ENCODE data around the gene PRDX6.
"Not testable (repeated sequence)": the region's sequence is repeated elsewhere in the genome, so short reads cannot be mapped to it uniquely, and the experiment has no call there.

Gene PRDX6

DNA sequence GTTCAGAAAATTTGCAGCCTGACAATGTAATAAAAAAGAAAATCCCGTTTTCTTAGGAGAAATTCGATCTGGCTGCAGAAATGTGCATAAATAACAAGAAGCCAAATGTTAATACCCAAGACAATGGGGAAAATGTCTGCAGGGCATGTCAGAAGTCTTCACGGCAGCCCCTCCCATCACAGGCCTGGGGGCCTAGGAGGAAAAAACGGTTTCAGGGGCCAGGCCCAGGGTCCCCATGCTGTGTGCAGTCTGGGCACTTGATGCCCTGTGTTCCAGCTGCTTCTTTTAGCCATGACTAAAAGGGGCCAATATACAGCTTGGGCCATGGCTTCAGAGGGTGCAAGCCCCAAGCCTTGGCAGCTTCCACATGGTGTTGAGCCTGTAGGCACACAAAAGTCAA is 6.5 kb upstream of the PRDX6 start:
- FAIRE-seq = no peak

- FAIRE-seq = no peak
Observed at GRCh38 chr1:173473599-173474011, 3.5 kb upstream of the PRDX6 start.

DNA sequence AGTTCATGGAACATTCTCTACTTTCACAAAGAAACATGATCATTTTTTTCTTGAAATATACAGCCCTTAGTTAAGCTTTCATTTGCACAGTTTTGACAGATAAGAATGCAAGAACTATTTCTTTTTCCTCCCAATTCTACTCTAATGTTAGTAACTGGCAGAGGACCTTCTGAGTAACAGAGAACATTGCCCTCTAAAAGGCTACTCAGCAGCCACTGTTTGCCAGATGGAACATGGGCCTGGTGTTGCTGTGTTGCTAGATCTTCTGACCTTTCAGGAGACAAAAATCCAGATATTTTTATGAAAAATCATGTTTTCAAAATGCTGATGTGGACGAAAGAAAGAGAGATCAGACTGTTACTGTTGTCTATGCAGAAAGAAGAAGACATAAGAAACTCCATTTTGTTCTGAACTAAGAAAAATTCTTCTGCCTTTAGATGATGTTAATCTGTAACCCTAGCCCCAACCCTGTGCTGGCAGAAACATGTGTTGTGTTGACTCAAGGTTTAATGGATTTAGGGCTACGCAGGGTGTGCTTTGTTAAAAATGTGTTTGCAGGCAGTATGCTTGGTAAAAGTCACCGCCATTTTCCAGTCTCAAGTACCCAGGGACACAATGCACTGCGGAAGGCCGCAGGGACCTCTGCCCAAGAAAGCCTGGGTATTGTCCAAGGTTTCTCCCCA is 2.9 kb upstream of the PRDX6 start:
- no peak for FAIRE-seq

- FAIRE-seq = not testable (repeated sequence)
Observed at GRCh38 chr1:173474780-173475421, 2.2 kb upstream of the PRDX6 start.

GRCh38 chr1:173475564-173476196 is 1.5 kb upstream of the PRDX6 start:
- FAIRE-seq = no peak

- FAIRE-seq = no peak
Observed at GRCh38 chr1:173476197-173476664, 904 bp upstream of the PRDX6 start.

DNA sequence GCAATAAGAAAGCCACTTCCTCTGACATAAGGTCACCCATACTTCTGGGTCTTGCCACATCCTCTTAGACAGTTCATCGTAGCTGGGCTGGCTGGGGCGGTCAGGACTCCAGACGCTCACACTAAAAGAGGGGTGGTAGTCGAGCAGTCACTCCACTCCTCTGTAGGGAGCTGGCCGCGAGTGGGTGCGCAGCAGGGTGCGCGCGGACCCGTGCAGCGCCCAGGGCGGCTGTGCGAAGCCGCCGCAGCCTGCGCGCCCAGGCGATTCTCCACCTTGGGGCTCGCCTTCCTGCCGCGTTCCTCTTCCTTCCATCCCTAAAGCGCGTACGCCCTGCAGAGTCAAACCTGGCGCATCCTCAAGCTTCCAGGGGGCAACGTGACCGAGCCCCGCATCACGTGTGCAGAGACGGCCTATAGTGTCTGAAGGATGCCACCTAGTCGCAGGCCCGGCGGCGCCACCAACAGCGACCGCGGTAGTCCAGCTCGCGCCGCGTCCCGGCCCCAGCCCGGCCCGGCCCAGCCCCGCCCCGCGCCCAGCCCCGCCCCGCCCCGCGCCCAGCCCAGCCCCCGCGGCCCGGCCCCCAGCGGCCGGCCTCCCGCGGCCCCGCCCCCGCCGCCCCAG is 360 bp upstream of the PRDX6 start:
- no peak for FAIRE-seq

DNA sequence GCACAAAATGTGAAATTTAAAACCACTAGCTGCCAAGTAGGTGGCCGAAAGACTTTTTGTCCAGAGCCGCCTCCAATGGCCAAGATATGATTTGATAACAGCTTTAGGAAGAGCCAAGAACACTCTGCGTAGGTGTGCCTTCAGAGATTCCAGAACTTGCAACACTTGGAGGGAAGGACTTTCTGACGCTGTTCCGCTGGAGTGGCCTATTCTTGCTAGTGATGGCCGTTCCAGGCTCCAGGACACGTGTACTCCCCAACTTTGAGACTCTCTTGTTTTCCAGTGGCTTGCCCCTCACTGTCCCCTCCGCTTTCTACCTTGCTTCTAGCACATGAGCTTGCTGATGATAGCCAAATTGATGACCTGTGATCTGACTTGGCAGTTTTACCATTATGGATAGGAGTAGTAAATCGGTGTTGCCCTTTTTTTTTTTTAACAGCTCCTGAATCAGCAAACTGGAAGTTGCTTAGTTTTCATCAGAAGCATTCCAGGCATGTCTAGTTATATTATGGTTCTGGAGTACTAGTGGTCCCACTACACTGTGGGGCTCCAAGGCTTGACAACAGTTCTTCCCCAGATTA is 1.0 kb downstream of the PRDX6 start:
- FAIRE-seq = no peak

GRCh38 chr1:173479649-173480048 is 2.5 kb downstream of the PRDX6 start:
- FAIRE-seq = no peak

- FAIRE-seq = no peak
Observed at GRCh38 chr1:173481195-173481772, 4.1 kb downstream of the PRDX6 start.

- no peak for FAIRE-seq
Observed at GRCh38 chr1:173482683-173483082, 5.5 kb downstream of the PRDX6 start.

GRCh38 chr1:173484276-173484675 is 7.1 kb downstream of the PRDX6 start:
- no peak for FAIRE-seq

- no peak for FAIRE-seq
Observed at GRCh38 chr1:173485401-173485800, 8.3 kb downstream of the PRDX6 start.

- FAIRE-seq = no peak
Observed at GRCh38 chr1:173488001-173488400, 10.9 kb downstream of the PRDX6 start.

- no peak for FAIRE-seq
Observed at GRCh38 chr1:173489149-173489600, 12.0 kb downstream of the PRDX6 start.

GRCh38 chr1:173489929-173490328 is 12.8 kb downstream of the PRDX6 start:
- FAIRE-seq = no peak

DNA sequence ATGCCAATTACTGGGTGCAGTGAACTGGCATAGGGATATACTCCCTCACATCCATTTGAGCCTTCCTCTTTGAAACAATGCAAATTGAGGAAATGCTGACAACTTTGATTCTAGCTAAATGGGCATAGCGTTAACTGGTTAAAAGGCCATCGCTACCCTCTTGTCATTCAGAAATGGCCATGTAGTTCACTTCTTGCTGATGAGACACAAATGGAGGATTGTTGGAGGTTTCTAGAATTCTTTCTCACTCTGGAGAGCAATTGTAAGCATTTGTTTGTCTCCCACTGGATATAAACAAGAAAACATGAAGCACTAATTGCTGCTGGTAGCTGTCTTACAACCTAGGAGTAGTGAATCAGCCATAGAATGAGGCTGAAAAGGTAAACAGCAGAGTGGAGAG is 14.4 kb downstream of the PRDX6 start:
- FAIRE-seq = no peak

DNA sequence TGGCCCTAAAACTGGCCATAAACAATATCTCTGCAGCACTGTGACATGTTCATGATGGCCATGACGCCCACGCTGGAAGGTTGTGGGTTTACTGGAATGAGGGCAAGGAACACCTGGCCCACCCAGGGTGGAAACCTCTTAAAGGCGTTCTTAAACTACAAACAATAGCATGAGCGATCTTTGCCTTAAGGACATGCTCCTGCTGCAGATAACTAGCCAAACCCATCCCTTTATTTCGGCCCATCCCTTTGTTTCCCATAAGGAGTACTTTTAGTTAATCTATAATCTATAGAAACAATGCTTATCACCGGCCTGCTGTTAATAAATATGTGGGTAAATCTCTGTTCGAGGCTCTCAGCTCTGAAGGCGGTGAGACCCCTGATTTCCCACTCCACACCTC is 16.0 kb downstream of the PRDX6 start:
- not testable (repeated sequence) for FAIRE-seq

DNA sequence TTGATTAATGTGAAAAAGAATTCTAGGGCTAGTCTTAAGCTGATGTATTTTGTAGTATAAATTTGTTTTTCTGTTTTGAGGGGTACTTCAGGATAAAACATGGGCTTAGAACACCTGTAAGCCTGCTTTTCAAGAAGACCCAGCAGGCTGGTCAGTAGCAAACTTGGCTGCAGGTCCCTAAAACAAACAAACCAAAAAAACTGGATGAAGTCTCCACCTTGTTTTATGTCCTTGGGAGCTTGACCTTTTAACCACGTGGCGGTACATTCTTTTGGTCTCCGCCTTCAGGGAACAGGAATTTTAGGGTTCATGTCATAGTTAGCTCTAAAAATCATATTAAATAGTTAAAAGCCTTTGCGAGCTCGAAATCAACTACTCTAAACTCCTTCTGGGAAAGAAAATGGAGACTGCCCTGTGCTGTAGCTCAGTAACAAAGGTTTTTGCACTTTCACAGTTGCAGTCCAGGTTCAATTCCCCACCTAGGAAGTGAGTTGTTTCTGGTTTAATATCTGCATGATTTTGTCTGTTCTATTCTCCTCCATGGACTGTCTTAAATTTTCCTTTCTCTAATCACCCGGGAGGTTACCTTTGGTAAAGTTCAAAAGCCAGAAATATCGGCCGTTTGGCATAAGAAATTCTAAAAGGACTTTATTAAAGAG is 18.6 kb downstream of the PRDX6 start:
- FAIRE-seq = no peak

- FAIRE-seq = no peak
Observed at GRCh38 chr1:173496757-173497320, 19.7 kb downstream of the PRDX6 start.

GRCh38 chr1:173499729-173500128 is 22.6 kb downstream of the PRDX6 start:
- FAIRE-seq = no peak

GRCh38 chr1:173502104-173502503 is 25.0 kb downstream of the PRDX6 start:
- FAIRE-seq = no peak
